Uterus (tissue), 2 donors: ENCODE data around the gene RFX8.

Experiments
- POLR2A ChIP-seq, 2 donors: fragments of 450-650 bp; IDR thresholded peaks; one replicate each; pipeline ENCODE4 v1.6.1; 2016; ENCODE audit warnings: antibody characterized with exemption in 2 of 2, mild to moderate bottlenecking in 1 of 2, moderate library complexity in 1 of 2
- TF ChIP-seq, protein P1 (sequence below), 4 experiments: fragments of 200-600 bp in 2 of 4; fragments of 450-650 bp in 2 of 4; sonication (generic) in 2 of 4; IDR thresholded peaks; one replicate each; pipeline ENCODE4 v1.5.1; 2016 to 2019; ENCODE audit warnings: antibody characterized with exemption in 4 of 4, mild to moderate bottlenecking in 2 of 4, moderate library complexity in 1 of 4

DNA sequence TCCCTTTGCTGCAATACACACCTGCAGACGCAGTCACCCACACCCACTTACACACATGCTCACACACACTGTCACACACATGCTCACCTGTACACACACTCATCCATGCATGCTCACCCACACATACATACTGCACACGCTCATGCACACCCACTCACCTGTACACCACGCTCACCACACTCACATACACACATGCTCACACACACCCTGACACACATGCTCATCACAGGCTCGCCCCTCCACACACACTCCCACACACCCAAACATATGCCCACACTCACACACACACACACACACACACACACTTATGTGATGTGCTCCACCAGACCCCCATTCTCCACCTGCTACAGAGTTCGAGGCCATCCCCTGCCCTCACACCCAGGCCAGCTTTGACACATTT lies 64.8 kb downstream of the RFX8 start:
- TF ChIP-seq, protein P1, sequence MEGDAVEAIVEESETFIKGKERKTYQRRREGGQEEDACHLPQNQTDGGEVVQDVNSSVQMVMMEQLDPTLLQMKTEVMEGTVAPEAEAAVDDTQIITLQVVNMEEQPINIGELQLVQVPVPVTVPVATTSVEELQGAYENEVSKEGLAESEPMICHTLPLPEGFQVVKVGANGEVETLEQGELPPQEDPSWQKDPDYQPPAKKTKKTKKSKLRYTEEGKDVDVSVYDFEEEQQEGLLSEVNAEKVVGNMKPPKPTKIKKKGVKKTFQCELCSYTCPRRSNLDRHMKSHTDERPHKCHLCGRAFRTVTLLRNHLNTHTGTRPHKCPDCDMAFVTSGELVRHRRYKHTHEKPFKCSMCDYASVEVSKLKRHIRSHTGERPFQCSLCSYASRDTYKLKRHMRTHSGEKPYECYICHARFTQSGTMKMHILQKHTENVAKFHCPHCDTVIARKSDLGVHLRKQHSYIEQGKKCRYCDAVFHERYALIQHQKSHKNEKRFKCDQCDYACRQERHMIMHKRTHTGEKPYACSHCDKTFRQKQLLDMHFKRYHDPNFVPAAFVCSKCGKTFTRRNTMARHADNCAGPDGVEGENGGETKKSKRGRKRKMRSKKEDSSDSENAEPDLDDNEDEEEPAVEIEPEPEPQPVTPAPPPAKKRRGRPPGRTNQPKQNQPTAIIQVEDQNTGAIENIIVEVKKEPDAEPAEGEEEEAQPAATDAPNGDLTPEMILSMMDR (IDR thresholded peaks at IDR 0.05) = no peak
- no peak for TF ChIP-seq POLR2A (IDR thresholded peaks at IDR 0.05)
